Measurements from ENCODE around the gene PAF1.

The PAF1 gene

GRCh38 chr19:39402346-39403300, 11.7 kb upstream of the PAF1 start:
- H3K4me3 Mint-ChIP-seq: peak overlapping the region; percentile 74
- no peaks in the 10 kb centered on the region for H3K27me3 Mint-ChIP-seq
- H3K36me3 Mint-ChIP-seq (ENCODE audit: low read depth): peaks cover 11% of the 10 kb centered on the region

GRCh38 chr19:39401549-39402345, 10.8 kb upstream of the PAF1 start:
- Mint-ChIP-seq H3K4me1 (ENCODE audit: low read depth) (peaks cover 95% of the 10 kb centered on the region), H3K36me3 (ENCODE audit: low read depth) (peaks cover 11% of the 10 kb centered on the region), H3K9me3 (no peaks in the 10 kb centered on the region), H3K4me3 (peak overlapping the region; percentile 74), H3K27me3 (no peaks in the 10 kb centered on the region), H3K27ac (peak overlapping the region; percentile 97)

More at GRCh38 chr19:39402346-39403300, 11.7 kb upstream of the PAF1 start:
- Mint-ChIP-seq H3K4me1 (ENCODE audit: low read depth) (peaks cover 86% of the 10 kb centered on the region), H3K9me3 (no peaks in the 10 kb centered on the region), H3K27ac (peak overlapping the region; percentile 97)

- peak overlapping the region; percentile 74 for H3K4me3 Mint-ChIP-seq
- peaks cover 11% of the 10 kb centered on the region for H3K36me3 Mint-ChIP-seq (ENCODE audit: low read depth)
- peak overlapping the region; percentile 97 for H3K27ac Mint-ChIP-seq
- H3K4me1 Mint-ChIP-seq (ENCODE audit: low read depth): peaks cover 92% of the 10 kb centered on the region
- H3K9me3 Mint-ChIP-seq: no peaks in the 10 kb centered on the region
- H3K27me3 Mint-ChIP-seq: no peaks in the 10 kb centered on the region
These were observed 10.2 kb upstream of the PAF1 start for GRCh38 chr19:39401070-39401548.

GRCh38 chr19:39400061-39400460, 9.2 kb upstream of the PAF1 start:
- Mint-ChIP-seq H3K27me3 (no peaks in the 10 kb centered on the region), H3K9me3 (no peaks in the 10 kb centered on the region), H3K4me3 (no peak overlapping the region), H3K27ac (peak overlapping the region; percentile 60), H3K36me3 (ENCODE audit: low read depth) (peaks cover 18% of the 10 kb centered on the region), H3K4me1 (ENCODE audit: low read depth) (peaks cover 84% of the 10 kb centered on the region)

GRCh38 chr19:39399668-39400050, 8.8 kb upstream of the PAF1 start:
- Mint-ChIP-seq H3K9me3 (no peaks in the 10 kb centered on the region), H3K4me3 (no peak overlapping the region), H3K27me3 (no peaks in the 10 kb centered on the region), H3K27ac (peak overlapping the region; percentile 60), H3K4me1 (ENCODE audit: low read depth) (peaks cover 81% of the 10 kb centered on the region), H3K36me3 (ENCODE audit: low read depth) (peaks cover 19% of the 10 kb centered on the region)

GRCh38 chr19:39398297-39398864, 7.5 kb upstream of the PAF1 start:
- Mint-ChIP-seq H3K4me3 (peak overlapping the region; percentile 70), H3K4me1 (ENCODE audit: low read depth) (peaks cover 75% of the 10 kb centered on the region), H3K9me3 (no peaks in the 10 kb centered on the region), H3K27me3 (no peaks in the 10 kb centered on the region), H3K27ac (peak overlapping the region; percentile 94), H3K36me3 (ENCODE audit: low read depth) (peaks cover 27% of the 10 kb centered on the region)

GRCh38 chr19:39397360-39398296, 6.7 kb upstream of the PAF1 start:
- peaks cover 74% of the 10 kb centered on the region for H3K4me1 Mint-ChIP-seq (ENCODE audit: low read depth)
- peak overlapping the region; percentile 70 for H3K4me3 Mint-ChIP-seq
- peak overlapping the region; percentile 94 for H3K27ac Mint-ChIP-seq
- peaks cover 30% of the 10 kb centered on the region for H3K36me3 Mint-ChIP-seq (ENCODE audit: low read depth)
- no peaks in the 10 kb centered on the region for H3K27me3 Mint-ChIP-seq
- H3K9me3 Mint-ChIP-seq: no peaks in the 10 kb centered on the region

GRCh38 chr19:39390451-39390750, 505 bp downstream of the PAF1 start:
- peak overlapping the region; percentile 97 for H3K27ac Mint-ChIP-seq
- peaks cover 50% of the 10 kb centered on the region for H3K4me1 Mint-ChIP-seq (ENCODE audit: low read depth)
- no peaks in the 10 kb centered on the region for H3K9me3 Mint-ChIP-seq

GRCh38 chr19:39389631-39390414, 1.1 kb downstream of the PAF1 start:
- peak overlapping the region; percentile 97 for H3K27ac Mint-ChIP-seq
- H3K36me3 Mint-ChIP-seq (ENCODE audit: low read depth): peaks cover 48% of the 10 kb centered on the region
- H3K4me3 Mint-ChIP-seq: peak overlapping the region; percentile 95
- no peaks in the 10 kb centered on the region for H3K27me3 Mint-ChIP-seq
- H3K9me3 Mint-ChIP-seq: no peaks in the 10 kb centered on the region
- peaks cover 47% of the 10 kb centered on the region for H3K4me1 Mint-ChIP-seq (ENCODE audit: low read depth)

More at GRCh38 chr19:39390451-39390750, 505 bp downstream of the PAF1 start:
- peaks cover 53% of the 10 kb centered on the region for H3K36me3 Mint-ChIP-seq (ENCODE audit: low read depth)
- no peaks in the 10 kb centered on the region for H3K27me3 Mint-ChIP-seq
- H3K4me3 Mint-ChIP-seq: peak overlapping the region; percentile 95

- Mint-ChIP-seq H3K27me3 (no peaks in the 10 kb centered on the region), H3K4me1 (ENCODE audit: low read depth) (peaks cover 43% of the 10 kb centered on the region), H3K4me3 (peak overlapping the region; percentile 41), H3K27ac (peak overlapping the region; percentile 72), H3K36me3 (ENCODE audit: low read depth) (peaks cover 51% of the 10 kb centered on the region), H3K9me3 (no peaks in the 10 kb centered on the region)
These were observed 2.2 kb downstream of the PAF1 start for GRCh38 chr19:39388657-39389056.

- Mint-ChIP-seq H3K4me3 (no peak overlapping the region), H3K27ac (peak overlapping the region; percentile 18), H3K4me1 (ENCODE audit: low read depth) (peaks cover 27% of the 10 kb centered on the region), H3K27me3 (no peaks in the 10 kb centered on the region), H3K36me3 (ENCODE audit: low read depth) (peaks cover 53% of the 10 kb centered on the region), H3K9me3 (no peaks in the 10 kb centered on the region)
These were observed 4.3 kb downstream of the PAF1 start for GRCh38 chr19:39386557-39386956.

- Mint-ChIP-seq H3K36me3 (ENCODE audit: low read depth) (peaks cover 60% of the 10 kb centered on the region), H3K27me3 (no peaks in the 10 kb centered on the region), H3K4me3 (no peak overlapping the region), H3K9me3 (no peaks in the 10 kb centered on the region), H3K4me1 (ENCODE audit: low read depth) (peaks cover 20% of the 10 kb centered on the region), H3K27ac (peak overlapping the region; percentile 18)
These were observed 5.1 kb downstream of the PAF1 start for GRCh38 chr19:39385629-39386411.

Measured in stimulated activated naive CD8-positive, alpha-beta T cell treated with anti-CD3 and anti-CD28 coated beads, Interleukin-15, Interleukin-2, amounts not matched to agents 100 ng/mL and 50 ng/mL, for 24 hours (primary cell).